ENCODE results near the gene SRPK2. TPM values are rescaled to one million over a fixed set of nuclear protein-coding genes. Genes with fewer than 3 reads are reported as not detected.

Gene SRPK2
- total RNA-seq, 4 donors from 2014 or later: 37.1 to 48.1 (median 46.3) TPM

DNA sequence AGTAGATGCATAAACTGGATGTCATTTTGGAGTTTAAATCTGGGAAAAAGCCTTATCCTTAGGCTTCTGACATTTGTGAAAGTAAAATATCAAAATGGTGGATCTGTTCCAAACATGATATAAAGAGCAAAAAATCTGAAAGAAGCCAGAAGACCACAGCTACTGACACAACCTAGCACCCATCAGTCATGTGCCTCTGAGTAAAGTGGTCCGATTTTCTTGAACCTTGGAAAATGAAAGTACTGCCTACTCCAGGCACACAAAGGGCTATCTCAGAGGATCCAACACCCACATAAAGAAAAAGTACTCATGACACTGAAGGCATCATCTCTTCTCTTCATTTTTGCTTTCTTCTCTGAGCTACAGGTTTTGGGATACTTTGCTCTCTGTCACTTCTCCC, 224.0 kb downstream of the SRPK2 start:
- 87% methylated on average over 1 of the region's 1 CpG for WGBS, 2 donors
- intact Hi-C loops (cut with DNase I): no loop called here

DNA sequence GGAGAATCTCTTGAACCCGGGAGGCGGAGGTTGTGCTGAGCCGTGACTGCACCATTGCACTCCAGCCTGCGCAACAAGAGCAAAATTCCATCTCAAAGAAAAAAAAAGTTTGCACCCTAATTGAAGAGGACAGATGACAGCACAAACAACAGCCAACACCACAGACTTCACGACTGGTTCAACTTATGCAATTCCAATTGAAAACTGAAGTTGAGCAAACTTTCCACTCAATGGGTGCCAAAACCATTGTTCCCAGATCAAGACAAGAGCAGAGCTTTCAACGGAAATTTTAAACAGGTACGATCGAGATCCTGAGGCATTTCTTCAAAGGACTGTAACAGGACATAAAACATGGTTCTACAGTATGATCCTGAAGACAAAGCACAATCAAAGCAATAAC, 225.0 kb downstream of the SRPK2 start:
- intact Hi-C loops (cut with DNase I): no loop called here
- H3K36me3 ChIP-seq: peaks cover 3 to 14% of the 10 kb centered on the region in 2 donors
- 92 to 93% methylated on average over 8 of the region's 8 CpGs for WGBS, 2 donors
- H3K27ac ChIP-seq: no peak overlapping the region
- H3K4me1 ChIP-seq: no peaks in the 10 kb centered on the region
- H3K27me3 ChIP-seq: no peaks in the 10 kb centered on the region
- H3K9me3 ChIP-seq: no peaks in the 10 kb centered on the region
- DNase-seq: no peak
- TF ChIP-seq, protein P1, sequence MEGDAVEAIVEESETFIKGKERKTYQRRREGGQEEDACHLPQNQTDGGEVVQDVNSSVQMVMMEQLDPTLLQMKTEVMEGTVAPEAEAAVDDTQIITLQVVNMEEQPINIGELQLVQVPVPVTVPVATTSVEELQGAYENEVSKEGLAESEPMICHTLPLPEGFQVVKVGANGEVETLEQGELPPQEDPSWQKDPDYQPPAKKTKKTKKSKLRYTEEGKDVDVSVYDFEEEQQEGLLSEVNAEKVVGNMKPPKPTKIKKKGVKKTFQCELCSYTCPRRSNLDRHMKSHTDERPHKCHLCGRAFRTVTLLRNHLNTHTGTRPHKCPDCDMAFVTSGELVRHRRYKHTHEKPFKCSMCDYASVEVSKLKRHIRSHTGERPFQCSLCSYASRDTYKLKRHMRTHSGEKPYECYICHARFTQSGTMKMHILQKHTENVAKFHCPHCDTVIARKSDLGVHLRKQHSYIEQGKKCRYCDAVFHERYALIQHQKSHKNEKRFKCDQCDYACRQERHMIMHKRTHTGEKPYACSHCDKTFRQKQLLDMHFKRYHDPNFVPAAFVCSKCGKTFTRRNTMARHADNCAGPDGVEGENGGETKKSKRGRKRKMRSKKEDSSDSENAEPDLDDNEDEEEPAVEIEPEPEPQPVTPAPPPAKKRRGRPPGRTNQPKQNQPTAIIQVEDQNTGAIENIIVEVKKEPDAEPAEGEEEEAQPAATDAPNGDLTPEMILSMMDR (IDR thresholded peaks at IDR 0.05): no peak
- TF ChIP-seq POLR2A (IDR thresholded peaks at IDR 0.05): no peak
- H3K4me3 ChIP-seq (replicated peaks in 1 of 3): no peak overlapping the region

More for the DNA sequence above, 224.0 kb downstream of the SRPK2 start:
- Histone ChIP-seq H3K4me3 (replicated peaks in 1 of 3) (no peak overlapping the region), H3K27ac (no peak overlapping the region), H3K4me1 (no peaks in the 10 kb centered on the region), H3K27me3 (no peaks in the 10 kb centered on the region), H3K9me3 (no peaks in the 10 kb centered on the region), H3K36me3 (peaks cover 3 to 14% of the 10 kb centered on the region in 2 donors)
- DNase-seq: no peak
- TF ChIP-seq, protein P1 (IDR thresholded peaks at IDR 0.05): no peak
- no peak for TF ChIP-seq POLR2A (IDR thresholded peaks at IDR 0.05)

DNA sequence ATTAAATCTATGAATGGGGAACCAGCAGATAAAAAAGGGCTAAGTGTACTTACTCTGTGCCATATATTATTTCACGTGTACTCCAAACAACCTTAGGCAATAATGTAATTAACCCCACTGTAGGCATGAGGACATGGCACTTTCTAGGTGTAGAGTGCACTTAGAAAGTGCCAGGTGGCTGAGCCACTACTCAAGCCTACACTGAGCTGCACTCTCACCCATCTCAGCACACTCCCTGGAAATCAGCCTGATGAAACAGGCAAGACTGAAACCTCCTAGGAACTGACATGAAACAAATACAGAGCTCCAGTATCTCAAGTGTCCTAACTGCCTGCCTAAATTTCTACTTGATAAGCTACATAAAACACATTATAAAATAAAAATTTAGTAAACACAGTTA, 227.4 kb downstream of the SRPK2 start:
- H3K4me3 ChIP-seq (replicated peaks in 1 of 3): no peak overlapping the region
- WGBS, 2 donors: 92 to 95% methylated on average over 1 of the region's 1 CpG

DNA sequence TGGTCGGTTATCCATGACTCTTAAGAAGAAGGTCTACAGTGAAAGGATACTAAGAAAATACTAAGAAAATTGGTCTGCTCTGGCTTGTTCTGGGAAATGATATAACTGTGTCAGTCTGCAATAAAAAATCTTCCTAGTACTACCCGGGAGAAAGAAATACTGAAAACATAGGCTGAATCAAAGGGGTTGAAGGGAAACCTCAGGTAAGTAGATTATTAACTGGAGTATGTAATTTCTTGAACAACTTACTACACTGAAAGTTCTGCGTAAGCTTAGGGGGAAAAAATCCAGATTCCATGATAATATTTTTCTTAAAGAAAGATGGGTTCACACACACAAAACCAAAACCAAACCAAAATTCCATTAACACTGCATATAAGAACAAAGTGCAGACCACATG, 231.4 kb downstream of the SRPK2 start:
- TF ChIP-seq POLR2A (IDR thresholded peaks at IDR 0.05): no peak
- TF ChIP-seq, protein P1 (IDR thresholded peaks at IDR 0.05): no peak
- DNase-seq: no peak
- intact Hi-C loops (cut with DNase I): no loop called here
- Histone ChIP-seq H3K36me3 (no peaks in the 10 kb centered on the region), H3K9me3 (no peaks in the 10 kb centered on the region), H3K27ac (no peak overlapping the region), H3K27me3 (no peaks in the 10 kb centered on the region), H3K4me3 (replicated peaks in 1 of 3) (no peak overlapping the region), H3K4me1 (no peaks in the 10 kb centered on the region)
- WGBS, 2 donors: 92 to 93% methylated on average over 3 of the region's 3 CpGs

More for the DNA sequence above, 227.4 kb downstream of the SRPK2 start:
- Histone ChIP-seq H3K4me1 (no peaks in the 10 kb centered on the region), H3K27me3 (no peaks in the 10 kb centered on the region), H3K36me3 (peaks cover 3 to 7% of the 10 kb centered on the region in 2 donors), H3K27ac (no peak overlapping the region), H3K9me3 (no peaks in the 10 kb centered on the region)
- TF ChIP-seq, protein P1 (IDR thresholded peaks at IDR 0.05): no peak
- no peak for TF ChIP-seq POLR2A (IDR thresholded peaks at IDR 0.05)
- no peak for DNase-seq
- intact Hi-C loops (cut with DNase I): no loop called here

DNA sequence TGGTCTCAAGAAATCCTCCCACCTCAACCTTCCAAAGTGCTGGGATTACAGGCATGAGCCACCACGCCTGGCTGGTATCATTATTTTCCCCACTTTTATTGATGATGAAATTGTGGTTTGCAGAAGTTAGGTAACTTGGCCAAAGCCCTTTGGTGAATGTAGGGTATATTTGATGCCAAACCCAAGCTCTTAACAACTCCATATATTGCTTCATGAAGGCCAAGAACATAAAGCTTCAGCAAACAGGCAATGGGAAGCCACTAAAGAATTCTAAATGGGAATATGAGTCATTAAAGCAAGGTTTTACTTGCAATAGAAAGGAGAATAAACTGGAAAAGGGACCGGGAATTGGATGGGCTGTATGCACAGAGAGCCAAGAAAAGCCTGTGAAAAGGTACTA, 232.0 kb downstream of the SRPK2 start:
- Histone ChIP-seq H3K4me3 (replicated peaks in 1 of 3) (no peak overlapping the region), H3K36me3 (no peaks in the 10 kb centered on the region), H3K9me3 (no peaks in the 10 kb centered on the region), H3K4me1 (no peaks in the 10 kb centered on the region), H3K27me3 (no peaks in the 10 kb centered on the region), H3K27ac (no peak overlapping the region)
- TF ChIP-seq, protein P1 (IDR thresholded peaks at IDR 0.05): no peak
- TF ChIP-seq POLR2A (IDR thresholded peaks at IDR 0.05): no peak
- DNase-seq: no peak
- intact Hi-C loops (cut with DNase I): no loop called here
- WGBS, 2 donors: 94 to 98% methylated on average over 2 of the region's 2 CpGs
